MM.1S (cell line): ENCODE data around the gene LSMEM2.
A peak's percentile ranks its signal among the peaks of the same experiment; 100 is the strongest.

Source experiments
- CTCF ChIP-seq: fragments of 300-600 bp; sonication (generic); IDR thresholded peaks from 2 replicates; pipeline ENCODE4 v1.5.1; 2016; ENCODE audit warnings: antibody characterized with exemption, low read length, mixed read lengths
- EZH2phosphoT487 ChIP-seq: fragments of 300-600 bp; sonication (generic); IDR thresholded peaks from 2 replicates; pipeline ENCODE4 v1.6.1; 2018; ENCODE audit warnings: antibody characterized with exemption, low read length

- TF ChIP-seq EZH2phosphoT487, result no peak
- TF ChIP-seq CTCF, result peak; percentile 83
Observed at GRCh38 chr3:50274371-50275104, 4.3 kb upstream of the LSMEM2 start.
